NCI-H526 treated with DMSO at 0.1 percent for 48 hours (cell line): ENCODE measurements around the gene ELFN2.

ENCODE experiments used
- DNase-seq: peaks from one replicate; lab custom pipeline; 2025; lab: John Stamatoyannopoulos, UW

The ELFN2 gene

GRCh38 chr22:37381489-37381888 is 45.8 kb downstream of the ELFN2 start:
- no peak for DNase-seq

DNA sequence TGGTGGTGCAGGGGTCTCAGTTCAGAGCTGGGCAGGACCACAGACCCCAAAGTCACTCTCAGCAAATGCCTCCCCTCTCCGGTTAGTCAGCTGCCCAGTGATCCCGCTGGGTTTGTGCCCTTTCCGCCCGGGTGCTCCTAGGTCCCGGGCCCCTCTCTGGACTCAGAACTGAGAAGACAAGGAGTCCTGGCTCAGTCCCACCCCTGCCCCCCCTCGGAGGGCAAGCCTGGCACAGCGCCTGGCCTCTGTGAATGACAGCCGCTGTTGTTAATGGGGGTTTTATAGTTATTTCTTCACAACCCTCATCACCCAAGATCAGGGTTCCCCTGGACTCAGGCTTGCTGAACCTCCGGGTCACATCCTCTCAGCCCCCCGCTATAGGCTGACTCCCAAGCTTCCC is 47.6 kb downstream of the ELFN2 start:
- no peak for DNase-seq

GRCh38 chr22:37379085-37379484 is 48.2 kb downstream of the ELFN2 start:
- no peak for DNase-seq

- no peak for DNase-seq
These were observed 48.6 kb downstream of the ELFN2 start for GRCh38 chr22:37378642-37379058.

DNA sequence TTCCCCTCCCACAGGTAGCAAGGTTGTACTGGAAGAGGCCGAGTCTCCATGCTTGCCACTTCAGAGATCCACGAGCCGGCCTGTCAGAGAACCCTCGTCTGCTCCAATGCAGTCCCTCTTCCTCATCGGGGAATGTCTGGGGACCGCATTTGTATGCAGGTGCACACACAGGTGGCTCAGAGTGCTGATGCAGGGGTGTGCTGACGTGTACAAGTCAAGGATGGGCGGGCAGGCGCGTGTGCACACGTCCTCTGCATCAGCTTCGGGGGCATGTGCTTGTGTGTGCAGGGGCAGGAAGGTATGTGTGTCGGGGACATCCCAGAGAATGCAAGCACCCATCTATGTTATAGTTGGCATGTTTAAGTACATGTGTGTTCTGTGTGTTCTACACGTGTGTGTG is 49.4 kb downstream of the ELFN2 start:
- peak; percentile 63 for DNase-seq

DNA sequence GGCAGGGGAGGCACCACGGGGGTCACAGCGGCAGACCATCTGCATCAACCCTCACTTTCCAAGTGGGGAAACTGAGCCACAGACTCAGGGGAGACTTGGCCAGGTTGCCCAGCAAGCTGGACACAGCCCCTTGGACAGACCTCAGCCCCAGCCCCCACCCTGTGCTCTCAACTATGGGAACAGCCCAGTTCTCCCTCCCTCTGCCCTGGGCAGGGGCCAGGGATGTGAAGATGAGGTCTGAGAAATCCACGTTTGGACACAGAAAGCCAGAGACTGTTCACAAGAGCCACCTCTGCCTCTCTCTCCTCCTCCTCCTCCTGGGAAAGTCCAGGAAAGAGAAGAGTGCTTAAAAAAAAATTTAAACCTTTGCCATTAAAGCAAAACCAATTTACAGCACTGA is 50.1 kb downstream of the ELFN2 start:
- DNase-seq, result no peak

- DNase-seq, result no peak
These were observed 50.6 kb downstream of the ELFN2 start for GRCh38 chr22:37376643-37377042.

DNA sequence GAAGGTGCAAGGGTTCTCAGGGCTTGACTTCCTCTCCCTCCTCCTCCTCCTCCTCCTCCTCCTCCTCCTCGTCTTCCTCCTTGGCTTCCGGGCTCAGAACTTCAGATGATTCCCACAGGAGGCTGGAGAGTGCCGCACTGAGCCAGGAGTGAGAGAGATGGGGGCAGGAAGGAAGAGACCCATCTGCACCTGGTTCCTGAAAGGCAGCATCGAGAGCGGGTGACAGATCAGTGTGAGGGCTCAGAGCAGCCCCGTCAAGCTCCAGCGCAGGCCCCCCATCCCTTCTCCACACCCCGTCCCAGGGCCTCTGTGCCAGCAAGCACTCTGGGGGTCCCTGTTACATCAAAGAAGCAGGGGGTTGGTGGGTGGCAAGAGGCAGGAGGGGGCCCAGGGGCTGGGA is 51.5 kb downstream of the ELFN2 start:
- no peak for DNase-seq

- DNase-seq, result no peak
These were observed 52.7 kb downstream of the ELFN2 start for GRCh38 chr22:37374571-37374970.

- DNase-seq, result no peak
These were observed 53.8 kb downstream of the ELFN2 start for GRCh38 chr22:37373451-37373850.

GRCh38 chr22:37371911-37372310 is 55.4 kb downstream of the ELFN2 start:
- no peak for DNase-seq

- DNase-seq, result peak; percentile 65
These were observed 55.8 kb downstream of the ELFN2 start for GRCh38 chr22:37371491-37371890.

DNA sequence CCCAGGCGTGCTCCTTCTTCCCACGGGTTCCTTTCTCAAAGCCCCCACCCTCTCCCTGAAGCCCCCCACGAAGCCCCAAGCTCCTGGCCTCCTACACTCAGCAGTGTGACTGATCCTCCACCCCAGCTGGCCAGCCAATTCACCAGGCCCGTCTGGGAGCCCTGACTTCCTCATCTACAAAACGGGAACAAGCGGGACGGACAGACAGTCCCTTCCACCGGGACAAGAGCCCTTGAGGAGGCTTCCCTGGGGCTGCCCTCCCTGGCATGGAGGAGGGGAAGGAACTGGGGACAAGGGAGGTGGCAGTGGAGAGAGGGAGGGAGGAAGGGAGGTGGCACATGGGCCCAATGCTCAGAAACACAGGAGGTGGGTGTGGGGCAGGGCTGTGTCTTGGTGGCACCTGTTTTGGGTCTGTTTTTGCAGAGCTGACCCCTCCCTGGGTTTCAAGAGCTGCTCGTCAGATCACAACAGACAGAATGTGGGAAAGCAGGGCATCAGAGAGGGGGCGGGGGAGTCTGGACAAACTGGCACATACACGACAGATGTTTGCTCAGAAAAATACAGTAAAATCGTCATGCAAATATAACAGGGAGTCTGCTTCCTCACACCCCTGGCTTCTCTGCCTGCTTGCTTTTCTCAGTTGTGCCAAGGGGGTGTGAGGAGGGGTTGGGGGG is 56.8 kb downstream of the ELFN2 start:
- peak; percentile 92 for DNase-seq

- peak; percentile 33 for DNase-seq
These were observed 57.8 kb downstream of the ELFN2 start for GRCh38 chr22:37369483-37369882.

GRCh38 chr22:37368058-37368457 is 59.2 kb downstream of the ELFN2 start:
- DNase-seq, result no peak

DNA sequence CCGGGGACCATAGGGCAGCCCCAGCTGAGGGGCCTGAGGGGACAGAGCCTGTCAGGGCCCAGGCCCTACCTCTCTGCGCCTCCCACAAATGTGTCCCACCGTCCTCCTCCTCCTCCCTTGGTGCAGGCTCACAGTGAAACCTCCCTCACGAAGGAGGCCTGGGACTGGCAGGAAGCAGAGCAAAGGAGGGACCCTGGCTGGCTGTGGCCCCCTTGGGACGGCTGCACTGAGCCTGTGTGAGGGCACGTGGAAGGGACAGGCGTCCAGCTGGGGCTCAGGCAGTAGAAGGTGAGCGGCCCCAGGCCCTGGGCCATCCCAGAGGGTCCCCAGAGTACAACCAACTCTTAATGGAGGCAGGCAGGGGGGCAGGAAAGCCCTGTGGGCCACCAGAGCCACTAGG is 60.7 kb downstream of the ELFN2 start:
- no peak for DNase-seq

DNA sequence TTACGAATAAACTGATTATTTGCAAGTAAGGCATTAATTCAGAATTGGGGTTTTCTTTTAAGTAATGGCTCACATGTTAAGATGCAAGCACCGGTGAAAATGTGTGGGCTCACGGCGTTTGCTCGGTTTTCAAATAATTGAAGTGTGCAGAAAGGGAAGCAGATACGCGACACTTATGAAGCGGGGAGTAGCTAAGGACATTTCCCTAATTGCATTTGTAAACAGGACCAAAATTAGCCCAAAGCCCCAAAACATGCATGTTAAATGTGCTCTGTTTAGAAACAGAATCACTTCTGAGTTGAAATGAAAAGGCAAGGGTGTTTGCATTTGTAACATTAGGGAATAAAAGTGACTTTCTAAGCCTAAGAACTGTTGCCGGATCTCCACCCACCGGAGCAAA is 61.3 kb downstream of the ELFN2 start:
- DNase-seq, result no peak

GRCh38 chr22:37363261-37363992 is 63.9 kb downstream of the ELFN2 start:
- no peak for DNase-seq

GRCh38 chr22:37362621-37363020 is 64.7 kb downstream of the ELFN2 start:
- DNase-seq, result no peak

GRCh38 chr22:37358917-37359316 is 68.4 kb downstream of the ELFN2 start:
- no peak for DNase-seq

DNA sequence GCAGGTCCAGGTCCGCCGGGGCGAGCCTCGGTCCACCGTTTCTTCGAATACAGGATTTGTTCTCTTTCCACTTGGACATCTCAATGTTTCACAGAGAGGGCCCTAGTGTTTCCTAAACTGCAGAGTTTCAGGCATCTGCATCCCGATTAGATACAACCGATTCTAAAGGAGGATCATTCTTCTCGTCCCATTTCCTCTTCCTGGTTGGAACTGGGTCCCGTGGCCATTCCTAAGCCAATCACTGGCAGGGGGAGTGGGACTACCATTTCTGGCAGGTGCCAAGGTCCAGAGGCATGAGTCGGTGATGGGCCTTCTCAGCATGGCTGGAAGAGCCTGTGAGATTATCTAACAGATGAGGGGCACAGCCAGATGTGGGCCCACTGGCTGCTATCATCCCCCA is 68.9 kb downstream of the ELFN2 start:
- no peak for DNase-seq

DNA sequence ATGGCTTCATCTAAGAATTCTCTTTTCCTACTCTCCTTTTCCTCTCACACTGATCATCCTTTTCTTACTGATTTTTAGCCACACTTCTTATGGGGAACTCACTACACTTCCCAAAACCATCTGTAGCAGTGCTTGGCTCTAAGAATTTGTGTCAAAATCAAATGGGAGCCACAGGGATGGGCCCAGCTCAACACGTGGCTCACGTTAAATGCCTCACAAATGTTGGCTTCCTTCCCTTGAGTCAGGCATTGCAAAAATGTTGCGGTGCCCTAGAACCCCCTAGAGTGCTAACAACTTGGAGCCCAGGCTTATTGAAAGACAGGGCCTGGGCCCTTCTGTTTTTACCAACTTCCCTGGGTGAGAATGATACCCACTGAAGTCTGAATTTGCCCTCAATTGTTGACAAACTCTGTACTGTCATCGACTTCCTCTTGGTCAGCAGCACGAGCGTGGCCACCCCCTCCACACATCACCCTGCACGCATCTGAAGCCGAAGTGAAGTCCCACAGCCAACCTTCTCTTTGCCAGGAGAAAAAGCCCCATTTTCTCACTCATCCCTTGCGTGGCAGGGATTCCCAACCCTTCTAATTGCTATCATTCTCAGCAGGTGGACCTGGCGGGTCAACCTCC is 69.7 kb downstream of the ELFN2 start:
- no peak for DNase-seq

- DNase-seq, result no peak
These were observed 70.4 kb downstream of the ELFN2 start for GRCh38 chr22:37356922-37357321.
